GM10248 (cell line): Measurements from ENCODE around the gene ATF7.

Experiments used
- CTCF ChIA-PET: fragments of 300-600 bp; sonication (Branson Sonifier 250); formaldehyde crosslinking; extraction: SDS; loops from one replicate; lab custom pipeline; 2021; ENCODE audit warnings: antibody characterized with exemption; lab: Yijun Ruan, JAX
- POLR2A ChIA-PET: fragments of 350-650 bp; sonication (Branson Sonifier 250); formaldehyde crosslinking; extraction: SDS; loops from one replicate; lab custom pipeline; 2020; ENCODE audit warnings: antibody characterized with exemption; lab: Yijun Ruan, JAX
- DNase-seq: peaks from one replicate; pipeline ENCODE4 v3.0.0; 2012; ENCODE audit errors: extremely low spot score
- TF ChIP-seq, protein P1 (sequence below): IDR thresholded peaks from 2 replicates; pipeline ENCODE4 v1.5.1; 2012; ENCODE audit warnings: mild to moderate bottlenecking, low read depth; ENCODE audit errors: extremely low read depth, missing control alignments, control extremely low read depth

Gene ATF7

DNA sequence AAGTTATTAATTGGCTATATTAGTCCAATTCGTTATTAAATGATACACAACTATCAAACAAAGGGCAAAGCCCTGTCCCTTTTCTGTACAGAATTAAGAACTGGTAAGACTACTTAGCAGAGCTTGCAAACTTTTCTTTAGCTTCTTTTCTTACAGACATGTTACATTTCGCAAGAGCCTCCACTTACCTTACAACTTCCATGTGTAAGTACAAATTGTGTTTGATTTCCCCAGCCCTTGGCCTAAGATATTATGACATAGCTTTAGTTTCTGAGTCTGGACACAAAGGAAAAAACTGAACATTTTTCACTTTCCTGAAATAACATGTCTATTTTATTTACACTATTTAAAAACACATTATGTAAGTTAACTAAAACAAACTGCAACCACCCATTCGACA lies 1.7 kb downstream of the ATF7 start:
- POLR2A ChIA-PET: no interaction called here
- CTCF ChIA-PET: interaction anchor here (1.2 to 5.6 kb wide), 10 partner anchors 9 to 133 kb away, joined by 3 to 29 read pairs (median 4); partner anchors contain the start of gene ATP5MC2
- TF ChIP-seq, protein P1, sequence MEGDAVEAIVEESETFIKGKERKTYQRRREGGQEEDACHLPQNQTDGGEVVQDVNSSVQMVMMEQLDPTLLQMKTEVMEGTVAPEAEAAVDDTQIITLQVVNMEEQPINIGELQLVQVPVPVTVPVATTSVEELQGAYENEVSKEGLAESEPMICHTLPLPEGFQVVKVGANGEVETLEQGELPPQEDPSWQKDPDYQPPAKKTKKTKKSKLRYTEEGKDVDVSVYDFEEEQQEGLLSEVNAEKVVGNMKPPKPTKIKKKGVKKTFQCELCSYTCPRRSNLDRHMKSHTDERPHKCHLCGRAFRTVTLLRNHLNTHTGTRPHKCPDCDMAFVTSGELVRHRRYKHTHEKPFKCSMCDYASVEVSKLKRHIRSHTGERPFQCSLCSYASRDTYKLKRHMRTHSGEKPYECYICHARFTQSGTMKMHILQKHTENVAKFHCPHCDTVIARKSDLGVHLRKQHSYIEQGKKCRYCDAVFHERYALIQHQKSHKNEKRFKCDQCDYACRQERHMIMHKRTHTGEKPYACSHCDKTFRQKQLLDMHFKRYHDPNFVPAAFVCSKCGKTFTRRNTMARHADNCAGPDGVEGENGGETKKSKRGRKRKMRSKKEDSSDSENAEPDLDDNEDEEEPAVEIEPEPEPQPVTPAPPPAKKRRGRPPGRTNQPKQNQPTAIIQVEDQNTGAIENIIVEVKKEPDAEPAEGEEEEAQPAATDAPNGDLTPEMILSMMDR: no peak
- no peak for DNase-seq

DNA sequence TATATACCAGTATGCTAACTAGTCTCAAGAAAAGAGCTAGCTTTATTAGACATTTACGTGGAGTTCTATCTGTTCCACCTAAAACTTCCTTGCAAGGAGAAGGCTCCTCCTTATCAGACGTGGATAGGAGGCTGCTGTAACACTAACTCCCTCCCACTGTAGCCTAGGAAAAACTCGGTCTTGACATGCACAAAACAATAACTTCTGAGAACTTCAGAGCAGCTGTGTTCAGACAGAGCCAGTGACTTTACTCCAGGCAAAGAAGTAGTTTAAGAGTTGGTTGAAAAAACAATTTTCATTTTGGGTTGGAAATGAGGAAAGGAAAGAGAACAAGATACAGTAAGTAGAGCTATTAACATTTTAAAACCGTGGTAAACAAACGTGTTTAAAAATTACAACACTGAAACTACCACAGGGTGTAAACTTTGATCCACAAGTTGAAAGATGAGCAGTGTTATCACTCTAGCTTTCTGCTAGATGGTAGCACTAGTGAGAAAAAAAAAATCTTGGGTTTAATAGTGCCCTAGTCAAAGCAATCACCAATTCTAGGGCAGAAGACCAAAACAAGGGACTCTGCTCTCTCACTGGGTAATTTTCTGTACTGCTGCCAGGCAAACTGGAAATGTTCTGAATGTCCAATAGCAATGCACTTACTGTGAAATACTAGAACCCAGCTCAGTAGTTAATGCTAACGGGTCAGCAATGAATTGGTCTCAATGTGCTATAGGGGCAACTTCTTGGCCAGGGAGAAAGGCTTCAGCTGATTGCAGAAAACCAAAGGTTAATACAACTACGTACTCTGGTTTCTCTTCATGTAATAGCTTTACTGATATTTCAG lies 2.4 kb downstream of the ATF7 start:
- ChIA-PET POLR2A (interaction anchor here (1.8 kb wide), 1 partner anchor 10 kb away, joined by 8 read pairs; no protein-coding TSS in a partner anchor), CTCF (interaction anchor here (0.7 to 5.6 kb wide), 15 partner anchors 8 to 134 kb away, joined by 3 to 29 read pairs (median 3); partner anchors contain the start of gene ATP5MC2)
- DNase-seq: no peak
- TF ChIP-seq, protein P1: no peak

DNA sequence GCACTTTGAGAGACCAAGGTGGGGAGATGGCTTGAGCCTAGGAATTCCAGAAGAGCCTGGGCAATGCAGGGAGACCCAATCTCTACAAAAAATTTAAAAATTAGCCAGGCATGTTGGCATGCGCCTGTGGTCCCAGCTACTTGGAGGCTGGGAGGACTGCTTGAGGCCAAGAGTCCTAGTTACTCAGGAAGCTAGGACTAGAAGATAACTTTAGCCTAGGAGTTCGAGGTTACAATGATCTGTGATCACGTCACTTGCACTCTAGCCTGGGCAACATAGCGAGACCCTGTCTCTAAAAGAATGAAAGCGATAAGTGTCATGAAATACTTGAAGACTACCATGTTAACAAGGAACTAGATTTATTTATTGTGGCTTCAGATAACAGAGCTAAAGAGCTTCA lies 3.5 kb downstream of the ATF7 start:
- CTCF ChIA-PET: interaction anchor here (0.9 to 5.6 kb wide), 10 partner anchors 10 to 125 kb away, joined by 3 to 29 read pairs (median 4); partner anchors contain the start of gene ATP5MC2
- POLR2A ChIA-PET: interaction anchor here (1.8 kb wide), 1 partner anchor 9 kb away, joined by 8 read pairs; no protein-coding TSS in a partner anchor
- no peak for DNase-seq
- TF ChIP-seq, protein P1: no peak

DNA sequence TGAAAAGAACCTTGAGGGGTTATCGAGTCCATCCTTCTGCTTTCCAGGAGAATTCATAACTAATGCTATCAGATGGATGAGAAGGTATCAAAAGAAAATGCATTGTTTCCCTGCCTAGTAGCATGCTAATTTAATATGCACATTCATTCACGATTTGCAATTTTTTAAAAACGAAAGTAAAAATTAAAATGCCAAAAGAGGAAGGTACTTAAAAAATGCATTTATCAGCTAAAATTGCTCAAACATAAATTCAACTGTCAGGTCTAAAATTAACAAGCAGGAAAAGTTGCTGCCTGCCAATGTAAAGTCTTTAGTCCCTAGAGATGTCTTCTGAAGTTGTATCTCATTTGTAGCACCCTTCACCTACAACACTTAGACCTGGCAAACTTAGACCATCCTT lies 7.9 kb downstream of the ATF7 start:
- no peak for DNase-seq
- ChIA-PET POLR2A (no interaction called here), CTCF (interaction anchor here (1.3 to 3.3 kb wide), 5 partner anchors 9 to 129 kb away, joined by 3 to 17 read pairs (median 6); no protein-coding TSS in a partner anchor)

DNA sequence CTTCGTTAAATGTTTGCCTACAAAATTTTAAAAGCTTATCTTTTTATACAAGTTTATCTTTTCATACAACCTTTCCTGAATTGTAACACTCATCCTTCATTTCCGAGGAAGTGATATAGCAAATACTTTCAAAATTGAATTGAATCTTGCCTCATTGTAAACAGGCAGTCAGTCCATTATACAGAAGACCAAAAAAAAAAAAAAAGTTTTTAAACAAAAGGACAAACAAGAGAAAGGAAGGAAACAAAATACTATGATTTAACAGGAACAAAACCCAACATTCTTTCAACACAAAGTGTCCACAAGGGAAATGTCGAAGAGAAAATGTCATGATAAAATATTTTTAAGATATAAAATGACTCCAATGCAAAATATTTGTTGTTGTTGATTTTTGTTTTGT lies 8.5 kb downstream of the ATF7 start:
- ChIA-PET POLR2A (no interaction called here), CTCF (interaction anchor here (1.2 to 3.3 kb wide), 7 partner anchors 9 to 129 kb away, joined by 3 to 17 read pairs (median 5); no protein-coding TSS in a partner anchor)
- no peak for DNase-seq
- TF ChIP-seq, protein P1: no peak

More for the DNA sequence above, 7.9 kb downstream of the ATF7 start:
- TF ChIP-seq, protein P1: no peak

DNA sequence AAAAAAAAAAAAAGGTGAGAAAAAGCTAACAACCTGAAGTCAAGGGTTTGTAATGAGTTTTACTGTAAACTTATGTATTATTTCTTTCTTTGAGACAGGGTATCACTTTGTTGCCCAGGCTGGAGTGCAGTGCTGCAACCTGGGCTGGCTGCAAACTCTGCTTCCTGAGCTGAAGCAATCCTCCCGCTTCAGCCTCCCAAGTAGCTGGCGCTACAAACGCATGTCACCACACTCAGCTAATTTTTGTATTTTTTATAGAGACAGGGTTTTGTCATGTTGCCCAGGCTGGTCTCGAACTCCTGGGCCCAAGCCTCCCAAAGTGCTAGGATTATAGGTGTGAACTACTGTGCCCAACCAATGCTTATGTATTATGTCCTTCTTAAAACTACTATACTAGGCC lies 9.2 kb downstream of the ATF7 start:
- ChIA-PET POLR2A (interaction anchor here (0.7 kb wide), 1 partner anchor 24 kb away, joined by 8 read pairs; no protein-coding TSS in a partner anchor), CTCF (interaction anchor here (1.2 to 3.3 kb wide), 6 partner anchors 8 to 130 kb away, joined by 3 to 17 read pairs (median 6); no protein-coding TSS in a partner anchor)
- DNase-seq: no peak
- TF ChIP-seq, protein P1: no peak
